Measurements from ENCODE around the gene IL6. TPM values are rescaled to one million over a fixed set of nuclear protein-coding genes. Genes with fewer than 3 reads are reported as not detected.

IL6 gene
- polyA plus RNA-seq, 1 donor from 2014 or later = not detected

GRCh38 chr7:22681852-22682657 is 44.9 kb upstream of the IL6 start:
- TF ChIP-seq RAD21 (conservative IDR thresholded peaks at IDR 0.05) = no peak
- no peak for TF ChIP-seq EZH2 (IDR thresholded peaks at IDR 0.05; ENCODE audit: borderline replicate concordance, insufficient read depth, low read length, poor library complexity, severe bottlenecking)
- TF ChIP-seq TAF1 (IDR thresholded peaks at IDR 0.05; ENCODE audit: low read depth) = no peak
- no peak for TF ChIP-seq REST (IDR thresholded peaks at IDR 0.05; ENCODE audit: borderline replicate concordance)
- TF ChIP-seq EP300 (conservative IDR thresholded peaks at IDR 0.05; ENCODE audit: poor library complexity, severe bottlenecking) = no peak
- no peaks in the 10 kb centered on the region for H3K36me3 ChIP-seq (ENCODE audit: insufficient read depth, low read length)

GRCh38 chr7:22683379-22683778 is 43.6 kb upstream of the IL6 start:
- Histone ChIP-seq H3K9me2 (ENCODE audit: insufficient read depth, low read length) (no peaks in the 10 kb centered on the region), H3K79me2 (replicated peaks; ENCODE audit: insufficient read depth, low read length) (no peaks in the 10 kb centered on the region), H3K4me3 (ENCODE audit: low read length) (no peak overlapping the region), H3K4me2 (ENCODE audit: low read length) (no peak overlapping the region), H3K36me3 (ENCODE audit: insufficient read depth, low read length) (no peaks in the 10 kb centered on the region), H3K27ac (ENCODE audit: low read length) (no peak overlapping the region), H3K9ac (ENCODE audit: low read length) (no peak overlapping the region), H3F3A (ENCODE audit: insufficient read depth, low read length, poor library complexity, severe bottlenecking) (no peaks in the 10 kb centered on the region), H3K27me3 (ENCODE audit: insufficient read depth, low read depth, low read length) (no peaks in the 10 kb centered on the region), H3K9me3 (ENCODE audit: low read length) (no peaks in the 10 kb centered on the region), H2AFZ (ENCODE audit: low read depth, low read length) (no peak overlapping the region), H4K20me1 (ENCODE audit: insufficient read depth) (no peaks in the 10 kb centered on the region)
- no peak for TF ChIP-seq TAF1 (IDR thresholded peaks at IDR 0.05; ENCODE audit: low read depth)
- no peak for TF ChIP-seq EP300 (conservative IDR thresholded peaks at IDR 0.05; ENCODE audit: poor library complexity, severe bottlenecking)

More at GRCh38 chr7:22681852-22682657, 44.9 kb upstream of the IL6 start:
- Histone ChIP-seq H3K4me3 (ENCODE audit: low read length) (no peak overlapping the region), H3K4me2 (ENCODE audit: low read length) (no peak overlapping the region), H3K9me2 (ENCODE audit: insufficient read depth, low read length) (no peaks in the 10 kb centered on the region), H2AFZ (ENCODE audit: low read depth, low read length) (no peak overlapping the region), H3K27me3 (ENCODE audit: insufficient read depth, low read depth, low read length) (no peaks in the 10 kb centered on the region), H4K20me1 (ENCODE audit: insufficient read depth) (no peaks in the 10 kb centered on the region), H3K9me3 (ENCODE audit: low read length) (no peaks in the 10 kb centered on the region), H3K9ac (ENCODE audit: low read length) (no peak overlapping the region), H3K27ac (ENCODE audit: low read length) (no peak overlapping the region), H3K79me2 (replicated peaks; ENCODE audit: insufficient read depth, low read length) (no peaks in the 10 kb centered on the region), H3F3A (ENCODE audit: insufficient read depth, low read length, poor library complexity, severe bottlenecking) (no peaks in the 10 kb centered on the region)

GRCh38 chr7:22686620-22687019 is 40.4 kb upstream of the IL6 start:
- no peaks in the 10 kb centered on the region for H3K27me3 ChIP-seq (ENCODE audit: insufficient read depth, low read depth, low read length)
- H4K20me1 ChIP-seq (ENCODE audit: insufficient read depth) = no peaks in the 10 kb centered on the region
- H3K36me3 ChIP-seq (ENCODE audit: insufficient read depth, low read length) = no peaks in the 10 kb centered on the region
- no peak overlapping the region for H3K9ac ChIP-seq (ENCODE audit: low read length)
- H3K9me2 ChIP-seq (ENCODE audit: insufficient read depth, low read length) = no peaks in the 10 kb centered on the region
- no peak overlapping the region for H3K4me3 ChIP-seq (ENCODE audit: low read length)
- H3K27ac ChIP-seq (ENCODE audit: low read length) = no peak overlapping the region
- H3K9me3 ChIP-seq (ENCODE audit: low read length) = no peaks in the 10 kb centered on the region
- H3F3A ChIP-seq (ENCODE audit: insufficient read depth, low read length, poor library complexity, severe bottlenecking) = no peaks in the 10 kb centered on the region
- H3K79me2 ChIP-seq (replicated peaks; ENCODE audit: insufficient read depth, low read length) = no peaks in the 10 kb centered on the region
- no peak overlapping the region for H3K4me2 ChIP-seq (ENCODE audit: low read length)
- no peak for TF ChIP-seq RAD21 (conservative IDR thresholded peaks at IDR 0.05)
- H2AFZ ChIP-seq (ENCODE audit: low read depth, low read length) = no peak overlapping the region

Measured in neural cell (in vitro differentiated cells).